ENCODE data around the gene LBHD1.

GRCh38 chr11:62613291-62613778 lies 58.7 kb downstream of the LBHD1 start:
- TF ChIP-seq CTCF (conservative IDR thresholded peaks at IDR 0.05; ENCODE audit: low read length) (no peak), EZH2phosphoT487 (IDR thresholded peaks at IDR 0.05; ENCODE audit: borderline replicate concordance) (no peak)

Measured in Loucy (cell line).